Posterior vena cava (tissue), 2 donors: ENCODE results near the gene CDC14A. TPM values are rescaled to one million over a fixed set of nuclear protein-coding genes. Genes with fewer than 3 reads are reported as not detected.
"Not testable (repeated sequence)": the region's sequence is repeated elsewhere in the genome, so short reads cannot be mapped to it uniquely, and the experiment has no call there.

Experiments
- DNase-seq: peaks from one replicate; pipeline ENCODE4 v3.0.0-alpha.2; 2020; ENCODE audit warnings: low spot score
- intact Hi-C, 2 donors: fragments of 100-400 bp; cut with DNase I; formaldehyde crosslinking; loops; one replicate each; pipeline versions ENCODE4 v1.14.1 to v1.14.2; 2022 to 2023
- total RNA-seq, 2 donors: library from RNA; stranded (reverse); fragmentation: NEBNext Ultra II Directional; extraction: Animal tissue kit (Norgen Biotek cat#: 25700); gene quantifications; one replicate each; pipeline ENCODE4 v1.2.1, GENCODE V29; 2021
- donor health status: DM: yes; HTN: yes; CAD: no.
- donor health status: DM: yes; HTN: yes; CAD: no.

The CDC14A gene
- total RNA-seq, 2 donors from 2014 or later = 6.5 to 7.5 TPM

DNA sequence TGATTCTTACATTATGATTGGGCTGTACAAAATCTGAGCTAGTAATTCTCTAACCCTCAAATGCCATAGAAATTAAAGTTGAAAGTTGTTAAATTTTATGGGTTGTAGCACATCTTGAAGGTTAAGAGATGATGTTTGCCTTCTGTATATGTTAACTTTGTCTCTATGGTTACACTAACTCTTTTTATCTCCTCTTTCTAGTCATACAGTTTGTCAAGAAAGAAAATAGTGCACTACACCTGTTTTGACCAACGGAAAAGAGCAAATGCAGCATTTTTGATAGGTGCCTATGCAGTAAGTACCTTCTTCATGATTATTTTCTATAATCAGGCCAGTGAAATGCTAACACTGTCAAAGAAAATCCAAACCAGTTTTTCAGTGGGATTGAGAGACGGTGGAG, 38.2 kb downstream of the CDC14A start:
- intact Hi-C loops = no loop called here

DNA sequence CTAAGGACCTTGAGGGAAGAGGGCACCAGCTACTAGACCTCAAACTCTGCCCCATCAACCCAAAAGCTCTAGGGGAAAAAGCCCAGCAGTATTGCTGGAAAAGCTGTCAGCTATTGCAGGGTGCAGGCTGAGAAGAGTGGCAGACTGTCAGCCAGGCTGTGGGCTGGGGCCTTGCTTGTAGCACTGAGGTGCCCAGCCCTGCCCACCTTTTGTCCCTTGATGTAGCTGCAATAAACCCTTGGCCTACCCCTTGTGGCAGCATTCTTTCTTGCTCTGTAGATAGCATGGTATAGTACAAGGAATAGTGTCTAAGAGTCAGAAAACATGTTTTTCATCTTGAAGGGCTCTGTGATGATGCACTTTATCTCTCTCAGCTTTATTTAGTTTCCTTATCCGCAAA, 39.4 kb downstream of the CDC14A start:
- intact Hi-C loops = no loop called here
- no peak for DNase-seq

More for the DNA sequence above, 38.2 kb downstream of the CDC14A start:
- DNase-seq = no peak

DNA sequence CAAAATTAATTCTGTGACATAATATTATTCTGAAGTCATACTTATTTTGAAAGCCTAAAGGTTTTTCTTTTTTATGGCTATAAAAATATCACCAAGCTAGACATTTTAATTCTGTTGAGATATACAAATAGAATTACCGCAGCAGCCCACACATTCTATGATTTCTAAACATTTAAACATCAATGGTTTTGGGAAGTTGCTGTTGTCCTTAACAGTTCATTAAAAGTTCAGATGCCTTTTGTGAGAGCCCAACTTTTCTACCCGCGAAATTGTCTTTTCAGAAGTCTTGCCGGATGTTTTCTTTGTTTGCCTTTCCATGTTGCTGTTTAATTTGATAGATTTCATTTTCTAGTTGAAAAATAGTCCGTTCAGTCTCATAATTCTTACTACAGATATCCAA, 40.5 kb downstream of the CDC14A start:
- intact Hi-C loops = no loop called here
- no peak for DNase-seq

DNA sequence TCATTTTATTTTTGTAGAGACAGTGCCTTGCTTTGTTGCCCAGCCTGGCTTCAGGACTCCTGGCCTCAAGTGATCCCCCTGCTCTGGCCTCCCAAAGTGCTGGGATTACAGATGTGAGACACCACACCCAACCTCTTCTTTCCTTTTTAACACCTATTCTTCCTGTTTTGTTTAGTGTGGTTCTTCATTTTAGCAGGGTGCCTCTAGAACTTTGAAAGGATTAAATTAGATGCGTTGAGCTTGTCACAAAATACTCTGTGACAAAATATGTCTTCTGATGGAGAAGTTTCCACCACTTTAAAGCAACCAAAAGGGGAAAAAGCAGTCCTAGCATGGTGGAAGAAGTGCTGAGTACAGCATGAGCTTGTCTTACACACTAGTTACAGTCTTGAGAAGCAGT, 42.0 kb downstream of the CDC14A start:
- intact Hi-C loops = no loop called here
- no peak for DNase-seq

DNA sequence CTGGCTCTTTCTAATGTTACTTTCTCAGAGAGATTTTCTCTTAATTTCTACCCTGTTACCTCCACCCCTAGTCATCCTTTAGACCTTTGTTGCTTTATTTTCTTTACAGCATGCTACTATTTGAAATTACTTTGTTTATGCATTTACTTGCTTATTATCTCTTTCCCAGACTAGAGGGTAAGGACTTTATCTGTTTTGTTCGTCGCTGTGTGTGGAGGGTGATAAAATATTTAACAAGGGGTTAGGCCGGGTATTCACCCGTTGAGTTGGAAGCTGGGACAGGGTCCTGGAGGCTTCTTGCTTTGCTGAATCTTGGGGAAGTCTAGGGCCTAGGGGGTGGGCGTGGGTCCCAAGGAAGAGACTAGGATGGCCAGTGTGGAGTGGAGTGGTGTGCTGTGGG, 43.6 kb downstream of the CDC14A start:
- intact Hi-C loops = no loop called here
- DNase-seq = no peak

DNA sequence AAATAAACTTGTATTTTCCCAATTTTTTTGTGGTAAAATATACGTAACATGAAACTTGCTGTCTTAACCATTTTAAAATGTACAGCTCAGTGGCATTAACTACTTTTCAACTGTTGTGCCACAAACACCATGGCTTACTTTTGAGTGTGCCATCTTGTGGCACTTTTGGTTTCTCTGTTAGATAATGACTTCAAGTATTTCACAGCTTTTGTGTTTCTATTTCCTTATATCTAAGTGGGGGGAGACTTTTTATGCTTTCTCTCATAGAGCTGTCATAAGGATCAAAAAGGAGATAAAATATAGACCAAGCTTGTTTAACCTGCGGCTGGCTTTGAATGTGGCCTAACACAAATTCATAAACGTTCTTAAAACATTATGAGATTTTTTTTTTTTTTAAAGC, 44.3 kb downstream of the CDC14A start:
- intact Hi-C loops = no loop called here

DNA sequence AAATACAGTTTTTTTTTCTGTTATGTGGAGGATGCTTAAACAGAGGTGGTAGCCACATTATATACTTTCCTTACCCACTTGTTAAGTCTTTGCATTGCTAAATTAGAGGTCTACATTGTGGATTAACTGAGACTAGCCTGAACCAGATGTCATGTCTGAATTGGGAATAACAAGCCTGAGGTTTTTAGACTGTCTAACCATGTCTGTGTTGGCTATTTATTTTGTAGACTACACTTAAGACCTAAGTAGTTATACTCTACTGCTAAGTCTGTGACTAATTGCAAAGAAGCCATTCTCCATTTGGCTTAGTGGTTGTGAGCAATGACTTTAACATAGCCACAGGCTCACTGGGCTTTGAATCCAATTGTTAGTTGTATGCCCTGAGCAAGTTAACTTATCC, 45.4 kb downstream of the CDC14A start:
- no peak for DNase-seq
- intact Hi-C loops = no loop called here

More for the DNA sequence above, 44.3 kb downstream of the CDC14A start:
- no peak for DNase-seq

DNA sequence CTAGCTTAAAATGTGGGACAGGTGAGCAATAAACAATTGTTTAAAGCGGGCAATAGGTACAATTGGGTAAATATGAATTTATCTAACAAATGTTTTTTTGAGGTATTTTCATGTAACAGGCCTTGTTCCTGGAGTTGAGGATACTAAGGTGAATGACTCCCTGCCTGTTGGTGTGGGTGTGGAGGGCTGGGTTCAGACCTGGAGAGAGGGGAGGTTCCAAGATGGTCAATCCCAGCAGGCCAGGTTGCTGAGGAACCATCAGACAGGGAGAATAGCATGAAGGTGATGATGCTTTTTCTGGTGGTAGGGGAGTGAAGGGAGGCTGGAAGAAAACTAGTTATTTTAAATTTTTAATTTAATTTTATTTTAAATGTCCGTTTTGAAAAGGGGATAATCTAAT, 46.3 kb downstream of the CDC14A start:
- DNase-seq = no peak
- intact Hi-C loops = no loop called here

DNA sequence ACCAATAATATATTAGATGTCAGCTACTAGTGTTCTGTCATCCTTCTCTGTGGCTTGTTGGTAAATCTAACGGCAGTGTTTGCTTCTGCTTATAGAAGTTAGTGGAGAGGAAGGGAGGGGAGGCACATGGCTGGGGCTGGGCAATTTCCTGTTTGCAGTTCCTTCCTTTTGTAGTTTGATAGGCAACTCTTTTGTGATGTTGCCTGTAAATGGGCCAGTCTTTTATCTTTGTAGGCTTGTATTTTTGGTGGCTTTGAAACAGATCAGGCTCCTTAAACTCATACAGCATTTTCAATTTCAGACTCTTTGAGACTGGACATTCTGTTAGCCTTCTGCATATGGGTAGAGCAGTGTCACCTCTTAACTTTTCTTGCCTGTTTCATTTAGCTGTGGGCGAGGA, 48.1 kb downstream of the CDC14A start:
- intact Hi-C loops = no loop called here
- DNase-seq = no peak

DNA sequence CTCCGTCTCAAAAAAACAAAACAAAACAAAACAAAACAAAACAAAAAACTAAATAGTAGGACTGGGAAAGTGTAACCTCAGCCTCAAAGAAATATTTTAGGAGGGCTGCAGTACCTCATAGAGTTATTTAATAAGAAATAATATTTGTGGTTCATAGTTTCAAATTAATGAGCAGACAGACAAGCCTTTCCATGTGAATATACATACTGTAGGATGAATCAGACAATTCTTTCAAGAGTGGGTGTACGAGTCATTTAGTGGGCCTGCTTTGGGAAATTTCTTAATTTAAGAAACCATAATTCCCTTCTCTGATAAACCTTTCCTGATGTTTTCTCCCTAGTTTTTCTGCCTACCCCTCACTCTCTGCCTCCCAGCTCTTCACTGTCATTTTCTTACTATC, 52.5 kb downstream of the CDC14A start:
- no peak for DNase-seq
- intact Hi-C loops = no loop called here

DNA sequence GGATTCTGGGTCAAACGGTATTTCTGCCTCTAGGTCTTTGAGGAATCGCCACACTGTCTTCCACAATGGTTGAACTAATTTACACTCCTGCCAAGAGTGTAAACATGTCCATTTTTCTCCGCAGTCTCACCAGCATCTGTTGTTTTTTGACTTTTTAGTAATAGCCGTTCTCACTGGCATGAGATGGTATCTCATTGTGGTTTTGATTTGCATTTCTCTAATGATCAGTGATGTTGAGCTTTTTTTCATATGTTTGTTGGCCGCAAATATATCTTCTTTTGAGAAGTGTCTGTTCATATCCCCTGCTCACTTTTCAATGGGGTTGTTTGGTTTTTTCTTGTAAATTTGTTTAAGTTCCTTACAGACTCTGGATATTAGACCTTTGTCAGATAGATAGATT, 53.6 kb downstream of the CDC14A start:
- intact Hi-C loops, DNase-seq: not testable (repeated sequence)

DNA sequence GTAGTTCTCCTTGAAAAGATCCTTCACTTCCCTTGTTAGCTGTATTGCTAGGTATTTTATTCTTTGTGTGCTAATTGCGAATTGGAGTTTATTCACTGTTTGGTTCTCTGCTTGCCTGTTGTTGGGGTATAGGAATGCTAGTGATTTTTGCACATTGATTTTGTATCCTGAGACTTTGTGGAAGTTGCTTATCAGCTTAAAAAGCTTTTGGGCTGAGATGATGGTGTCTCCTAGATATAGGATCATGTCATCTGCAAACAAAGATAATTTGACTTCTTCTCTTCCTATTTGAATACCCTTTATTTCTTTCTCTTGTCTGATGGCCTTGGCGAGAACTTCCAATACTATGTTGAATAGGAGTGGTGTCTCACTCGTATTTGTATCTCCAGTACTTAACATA, 55.1 kb downstream of the CDC14A start:
- intact Hi-C loops, DNase-seq: not testable (repeated sequence)

DNA sequence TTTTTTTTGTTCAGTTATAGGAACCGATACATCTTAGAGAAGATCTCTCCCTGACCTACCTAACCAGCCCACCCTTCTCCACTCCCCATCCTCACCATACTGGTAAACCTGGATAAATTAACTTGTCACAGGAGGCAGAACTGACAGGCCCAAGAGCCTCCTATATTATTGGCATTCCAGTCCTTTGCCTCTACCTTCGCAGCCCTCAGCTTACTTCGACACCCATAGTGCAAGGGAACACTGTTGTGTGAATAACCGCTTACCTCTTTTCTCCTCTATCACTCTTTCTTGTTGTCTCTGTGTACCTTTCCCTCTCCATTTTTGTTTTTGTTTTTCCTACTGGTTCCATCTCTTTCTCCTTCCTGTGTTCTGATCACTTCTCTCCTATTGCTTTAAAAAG, 58.7 kb downstream of the CDC14A start:
- intact Hi-C loops = no loop called here
- DNase-seq = no peak

DNA sequence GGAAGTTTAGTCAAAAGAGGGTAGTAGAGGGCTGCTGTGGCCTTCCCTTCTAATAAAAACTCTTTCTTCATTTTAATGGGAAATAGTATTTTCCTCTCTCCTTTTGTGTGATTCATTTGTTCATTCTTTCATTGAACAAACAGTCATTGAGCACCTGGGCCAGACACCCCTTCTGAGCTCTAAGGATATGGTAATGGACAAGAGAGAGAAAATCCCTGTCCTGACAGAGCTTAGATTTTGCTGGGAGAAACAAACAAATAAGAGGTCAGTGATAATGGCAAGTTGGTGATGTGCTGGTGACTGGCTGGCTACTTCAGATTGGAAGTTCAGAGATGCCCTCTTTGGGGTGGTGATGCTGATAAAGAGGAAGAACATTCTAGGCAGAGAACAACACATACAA, 59.3 kb downstream of the CDC14A start:
- intact Hi-C loops = no loop called here
- no peak for DNase-seq

DNA sequence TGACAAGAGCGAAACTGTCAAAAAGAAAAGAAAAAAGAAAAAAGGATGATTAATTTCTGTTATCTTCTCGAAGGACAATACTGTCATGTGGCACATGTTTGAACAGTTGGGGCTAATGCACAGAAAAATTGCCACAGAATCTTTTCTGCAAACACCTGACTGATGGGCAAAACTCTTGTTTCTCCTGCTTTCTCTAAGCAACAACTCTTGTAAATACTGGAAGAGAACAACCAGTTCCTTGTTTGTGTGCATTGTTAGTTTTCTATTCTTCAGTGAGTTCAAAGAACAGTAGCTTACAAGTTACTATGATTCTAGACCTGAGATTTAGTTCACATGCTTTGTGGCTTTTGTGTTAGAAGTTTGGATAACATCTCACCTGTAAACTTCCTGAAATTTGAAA, 60.7 kb downstream of the CDC14A start:
- DNase-seq = no peak
- intact Hi-C loops = no loop called here

DNA sequence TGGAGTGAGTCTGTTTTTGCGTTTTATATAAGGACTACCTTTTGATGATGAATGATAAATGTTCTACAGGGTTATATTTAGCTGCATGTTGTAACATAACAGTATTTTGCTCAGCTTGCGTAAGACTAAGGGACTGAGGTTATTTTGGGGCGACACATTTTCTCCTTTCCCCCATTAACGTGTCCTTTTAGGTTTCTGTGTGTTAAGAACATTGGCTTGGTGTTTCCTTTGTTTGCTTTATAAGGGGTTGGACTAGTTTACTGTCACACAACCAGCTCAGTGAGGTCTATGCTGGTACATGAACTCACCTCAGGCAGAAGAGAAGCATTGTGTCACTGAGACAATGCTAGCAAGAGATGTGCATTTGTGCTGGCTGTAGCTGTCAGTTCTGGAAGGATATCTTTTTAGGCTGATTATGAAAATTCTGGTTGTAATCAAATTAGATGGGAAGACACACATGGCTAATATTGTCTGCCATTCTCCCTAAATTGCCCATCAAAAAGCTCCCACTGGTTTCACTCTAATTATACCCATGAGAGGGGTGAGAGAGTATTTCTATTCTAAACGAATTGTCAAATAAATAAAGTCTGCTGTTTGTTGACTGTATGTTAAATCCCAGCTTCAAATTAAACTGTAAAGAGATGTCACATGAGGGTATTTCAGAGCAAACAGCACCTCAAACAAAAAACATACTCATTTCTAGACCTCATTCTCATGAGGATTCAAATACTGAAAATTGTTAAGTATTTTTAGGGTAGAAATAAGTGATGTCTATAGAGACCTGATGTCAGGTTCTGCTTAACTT, 62.6 kb downstream of the CDC14A start:
- no peak for DNase-seq
- intact Hi-C loops = no loop called here

DNA sequence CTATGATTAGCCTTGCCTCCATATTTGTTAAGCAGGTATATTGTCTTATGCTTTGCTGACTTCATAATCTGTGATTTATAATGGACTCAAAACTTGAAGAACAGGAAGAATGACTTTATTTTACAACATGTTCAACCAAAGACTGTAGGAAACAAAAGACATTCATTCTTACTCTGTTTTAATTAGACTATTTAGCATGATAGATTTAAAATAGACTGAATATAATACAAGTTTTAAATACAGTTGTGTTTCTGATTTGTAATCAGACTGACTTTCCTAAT, 63.1 kb downstream of the CDC14A start:
- intact Hi-C loops = no loop called here
- no peak for DNase-seq

DNA sequence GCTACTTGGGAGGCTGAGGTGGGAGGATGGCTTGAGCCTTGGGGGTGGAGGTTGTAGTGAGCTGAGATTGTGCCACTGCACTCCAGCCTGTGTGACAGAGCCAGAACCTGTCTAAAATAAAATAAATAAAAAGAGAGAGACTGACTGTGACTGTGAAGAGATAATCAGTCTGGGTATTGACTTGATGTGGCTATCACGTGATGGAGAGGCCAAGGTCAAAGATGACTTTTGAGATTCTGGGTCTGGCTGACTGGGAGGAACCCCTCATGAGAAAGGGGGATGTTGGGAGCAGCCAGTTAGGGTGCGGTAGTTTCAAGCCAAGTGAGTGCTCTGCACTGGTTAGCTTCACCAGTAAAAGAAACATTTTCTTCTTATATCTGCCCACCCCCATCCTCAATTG, 66.8 kb downstream of the CDC14A start:
- DNase-seq = no peak
- intact Hi-C loops = no loop called here

DNA sequence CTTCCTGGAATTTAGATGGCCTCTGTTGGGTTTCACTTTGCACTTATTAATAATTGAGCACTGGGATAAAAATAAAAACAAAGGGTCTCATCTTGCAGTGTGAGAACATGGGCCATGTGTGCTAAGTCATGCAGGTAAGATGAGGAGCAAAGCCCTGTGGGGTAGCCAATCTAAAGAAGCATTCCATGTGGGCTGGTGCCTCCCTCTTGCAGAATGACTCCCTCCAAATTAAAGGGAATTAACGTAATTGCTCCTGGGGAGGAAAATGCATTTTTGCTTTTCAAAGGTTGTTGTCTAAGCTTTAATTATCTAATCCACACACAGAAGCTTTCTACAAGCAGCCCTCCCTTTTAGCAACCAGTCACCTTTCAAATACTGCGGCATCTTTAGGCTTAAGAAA, 69.8 kb downstream of the CDC14A start:
- intact Hi-C loops = no loop called here
- no peak for DNase-seq

DNA sequence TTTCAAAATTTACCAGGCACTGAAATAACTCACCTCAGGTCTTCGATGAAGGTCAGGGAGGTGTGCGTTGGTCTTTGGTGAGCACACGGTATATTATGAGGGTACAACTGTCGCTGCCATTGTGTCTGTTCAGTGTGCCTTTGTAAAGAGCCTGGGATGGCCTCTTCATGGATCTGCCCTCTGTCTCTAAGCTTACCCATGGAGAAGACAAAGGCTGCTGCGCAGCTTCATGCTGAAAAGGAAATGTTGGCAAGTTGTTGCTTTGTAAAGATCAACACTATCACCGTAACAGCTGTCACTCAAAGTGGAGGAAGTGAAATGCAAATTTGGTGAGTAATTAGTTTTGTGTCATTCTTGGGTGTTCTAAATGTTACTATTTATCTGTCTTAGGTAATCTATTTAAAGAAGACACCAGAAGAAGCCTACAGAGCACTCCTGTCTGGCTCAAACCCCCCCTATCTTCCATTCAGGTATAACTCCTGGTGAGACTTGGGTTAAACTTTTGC, 71.6 kb downstream of the CDC14A start:
- no peak for DNase-seq
- intact Hi-C loops = no loop called here

DNA sequence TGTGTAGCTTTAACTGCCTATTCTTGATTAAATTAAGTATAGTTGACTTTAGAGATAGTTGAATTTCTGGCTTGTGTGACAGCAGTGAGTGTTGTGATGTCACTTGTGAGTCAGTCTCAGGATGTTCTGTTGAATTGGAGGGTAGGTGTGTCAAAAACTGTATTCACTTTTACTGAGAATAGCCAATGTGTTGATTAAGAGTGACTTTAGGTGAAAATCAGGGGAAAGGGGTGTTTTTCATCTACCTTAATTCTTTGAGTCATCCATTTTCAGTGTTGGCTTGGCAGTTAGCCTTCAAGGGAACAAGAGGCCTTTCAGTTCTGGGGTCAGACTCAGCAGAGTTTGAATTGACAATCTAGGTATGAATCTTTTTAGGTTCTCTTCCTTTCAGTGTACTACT, 75.9 kb downstream of the CDC14A start:
- DNase-seq = no peak
- intact Hi-C loops = no loop called here

DNA sequence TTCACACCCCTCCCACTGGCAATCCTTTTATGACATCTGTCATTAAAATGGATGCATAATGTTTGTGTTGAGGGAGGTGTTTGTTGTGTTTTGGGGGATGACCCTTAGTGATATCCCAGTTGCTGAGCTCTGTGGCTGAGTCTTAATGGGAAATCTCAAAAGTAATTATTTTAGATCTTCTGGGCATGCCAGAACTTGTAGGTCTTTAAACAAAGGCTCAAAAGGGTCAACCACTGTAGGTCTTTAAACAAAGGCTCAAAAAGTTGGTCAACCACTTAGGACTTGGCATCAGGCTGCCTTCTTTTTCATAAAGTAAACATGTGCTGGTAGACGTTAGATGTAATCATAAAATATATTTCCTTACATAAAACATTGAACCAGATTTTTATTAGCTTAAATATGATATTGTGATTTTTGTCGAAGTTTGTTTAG, 78.0 kb downstream of the CDC14A start:
- no peak for DNase-seq
- intact Hi-C loops = no loop called here
